PC-9 (cell line): ENCODE results near the gene ARHGAP26. TPM values are rescaled to one million over a fixed set of nuclear protein-coding genes. Genes with fewer than 3 reads are reported as not detected.

Experiments
- BruUV-seq: library from RNA; stranded (reverse); fragments of 400-500 nt; replicated peaks from 2 replicates; lab custom pipeline; 2021; lab: Mats Ljungman, UMichigan
- CTCF ChIA-PET: fragments of 300-600 bp; sonication (Branson Sonifier 250); formaldehyde crosslinking; loops from one replicate; lab custom pipeline; 2022; ENCODE audit warnings: antibody characterized with exemption; lab: Charles Lee
- POLR2A ChIA-PET: fragments of 300-600 bp; sonication (Branson Sonifier 250); formaldehyde crosslinking; loops from one replicate; lab custom pipeline; 2022; ENCODE audit warnings: antibody characterized with exemption; ENCODE audit not compliant: unreplicated experiment; lab: Charles Lee
- DNase-seq, 2 experiments: peaks; one replicate each; pipeline versions ENCODE4 v3.0.0 to v3.0.0-alpha.2; 2015 to 2022; ENCODE audit warnings: mixed read lengths in 1 of 2
- H2AFZ ChIP-seq: fragments of 200-600 bp; sonication (generic); 2 replicates; pipeline ENCODE4 v1.8.1; 2017; ENCODE audit warnings: antibody characterized with exemption
- H3F3A ChIP-seq: fragments of 200-600 bp; sonication (generic); 2 replicates; pipeline ENCODE4 v1.8.1; 2017; ENCODE audit warnings: antibody characterized with exemption, mild to moderate bottlenecking, low read depth; ENCODE audit not compliant: insufficient read depth
- H3K27ac ChIP-seq: fragments of 200-600 bp; sonication (generic); 2 replicates; pipeline ENCODE4 v1.6.1; 2016; ENCODE audit warnings: mixed run types
- H3K27me3 ChIP-seq: fragments of 200-600 bp; sonication (generic); 2 replicates; pipeline ENCODE4 v1.6.1; 2016; ENCODE audit warnings: low read depth, mixed run types; ENCODE audit not compliant: insufficient read depth
- H3K36me3 ChIP-seq: fragments of 200-600 bp; sonication (generic); 2 replicates; pipeline ENCODE4 v1.6.1; 2016; ENCODE audit warnings: low read depth, mixed run types
- H3K4me1 ChIP-seq: fragments of 200-600 bp; sonication (generic); replicated peaks from 2 replicates; pipeline ENCODE4 v1.6.1; 2016; ENCODE audit warnings: mixed run types; ENCODE audit not compliant: insufficient read depth
- H3K4me2 ChIP-seq: fragments of 200-600 bp; sonication (generic); 2 replicates; pipeline ENCODE4 v1.6.1; 2017; ENCODE audit warnings: mixed run types
- H3K4me3 ChIP-seq: fragments of 200-600 bp; sonication (generic); 2 replicates; pipeline ENCODE4 v1.6.1; 2016; ENCODE audit warnings: mixed run types
- H3K79me2 ChIP-seq: fragments of 200-600 bp; sonication (generic); 2 replicates; pipeline ENCODE4 v1.6.1; 2017; ENCODE audit warnings: low read depth, mixed run types
- H3K9me2 ChIP-seq: fragments of 200-600 bp; sonication (generic); 2 replicates; pipeline ENCODE4 v1.8.1; 2017; ENCODE audit warnings: mild to moderate bottlenecking; ENCODE audit not compliant: insufficient read depth
- H3K9me3 ChIP-seq: fragments of 200-600 bp; sonication (generic); 2 replicates; pipeline ENCODE4 v1.8.1; 2016; ENCODE audit warnings: low read depth; ENCODE audit not compliant: insufficient read depth
- H4K20me1 ChIP-seq: fragments of 200-600 bp; sonication (generic); 2 replicates; pipeline ENCODE4 v1.8.1; 2017; ENCODE audit not compliant: insufficient read depth
- EZH2 ChIP-seq: fragments of 200-600 bp; sonication (generic); IDR thresholded peaks from 2 replicates; pipeline ENCODE4 v1.8.0; 2017; ENCODE audit warnings: antibody characterized with exemption, low read depth
- intact Hi-C: fragments of 100-400 bp; cut with micrococcal nuclease; formaldehyde crosslinking; loops from one replicate; pipeline ENCODE4 v1.10.0; 2022; ENCODE audit not compliant: unreplicated experiment
- total RNA-seq: library from RNA; stranded (reverse); gene quantifications from 2 replicates; pipeline ENCODE4 v1.2.3, GENCODE V29; 2021
- TF ChIP-seq, protein P1 (sequence below): fragments of 200-600 bp; sonication (generic); conservative IDR thresholded peaks from 2 replicates; pipeline ENCODE4 v1.6.1; 2017; ENCODE audit warnings: mixed run types, antibody characterized with exemption, mild to moderate bottlenecking, moderate library complexity

The ARHGAP26 gene
- total RNA-seq, 1 experiment from 2014 or later: 29.7 TPM

DNA sequence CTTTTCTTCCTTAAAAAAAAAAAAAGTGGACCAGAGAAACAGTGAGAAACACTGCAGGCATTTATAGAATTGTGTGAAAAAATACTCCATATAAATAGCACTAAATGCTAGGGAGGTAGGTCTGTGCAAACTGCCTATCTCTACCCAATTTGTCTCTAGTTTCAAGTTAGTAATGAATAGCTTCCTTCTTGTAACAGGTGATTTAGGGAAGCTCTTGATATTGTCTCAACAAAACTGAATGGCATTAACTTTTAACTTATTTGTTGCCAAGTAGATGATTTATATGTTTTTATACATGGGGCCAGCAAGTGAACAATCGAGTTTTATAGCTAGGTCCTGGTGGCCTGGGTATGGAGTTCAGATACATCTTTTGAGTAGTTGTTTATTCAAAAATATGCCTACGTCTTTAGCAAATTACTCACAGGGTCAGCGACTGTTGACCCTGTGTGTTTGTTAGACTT, 349.7 kb downstream of the ARHGAP26 start:
- no peak overlapping the region for H3K27ac ChIP-seq
- intact Hi-C loops: no loop called here
- no peaks in the 10 kb centered on the region for H3K27me3 ChIP-seq
- no peaks in the 10 kb centered on the region for H3K36me3 ChIP-seq
- no peaks in the 10 kb centered on the region for H3K4me1 ChIP-seq
- no peaks in the 10 kb centered on the region for H3K79me2 ChIP-seq
- H3K9me3 ChIP-seq: no peaks in the 10 kb centered on the region
- BruUV-seq: no TSS peak
- no peaks in the 10 kb centered on the region for H3K9me2 ChIP-seq
- ChIA-PET CTCF (no interaction called here), POLR2A (interaction anchor here (0.6 kb wide), 1 partner anchor 161 kb away, joined by 3 read pairs; no protein-coding TSS in a partner anchor)
- no peak for DNase-seq
- no peak overlapping the region for H3K4me2 ChIP-seq
- TF ChIP-seq, protein P1, sequence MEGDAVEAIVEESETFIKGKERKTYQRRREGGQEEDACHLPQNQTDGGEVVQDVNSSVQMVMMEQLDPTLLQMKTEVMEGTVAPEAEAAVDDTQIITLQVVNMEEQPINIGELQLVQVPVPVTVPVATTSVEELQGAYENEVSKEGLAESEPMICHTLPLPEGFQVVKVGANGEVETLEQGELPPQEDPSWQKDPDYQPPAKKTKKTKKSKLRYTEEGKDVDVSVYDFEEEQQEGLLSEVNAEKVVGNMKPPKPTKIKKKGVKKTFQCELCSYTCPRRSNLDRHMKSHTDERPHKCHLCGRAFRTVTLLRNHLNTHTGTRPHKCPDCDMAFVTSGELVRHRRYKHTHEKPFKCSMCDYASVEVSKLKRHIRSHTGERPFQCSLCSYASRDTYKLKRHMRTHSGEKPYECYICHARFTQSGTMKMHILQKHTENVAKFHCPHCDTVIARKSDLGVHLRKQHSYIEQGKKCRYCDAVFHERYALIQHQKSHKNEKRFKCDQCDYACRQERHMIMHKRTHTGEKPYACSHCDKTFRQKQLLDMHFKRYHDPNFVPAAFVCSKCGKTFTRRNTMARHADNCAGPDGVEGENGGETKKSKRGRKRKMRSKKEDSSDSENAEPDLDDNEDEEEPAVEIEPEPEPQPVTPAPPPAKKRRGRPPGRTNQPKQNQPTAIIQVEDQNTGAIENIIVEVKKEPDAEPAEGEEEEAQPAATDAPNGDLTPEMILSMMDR: no peak
- no peak for TF ChIP-seq EZH2
- H4K20me1 ChIP-seq: no peaks in the 10 kb centered on the region
- no peaks in the 10 kb centered on the region for H3F3A ChIP-seq
- no peak overlapping the region for H2AFZ ChIP-seq
- H3K4me3 ChIP-seq: no peak overlapping the region

DNA sequence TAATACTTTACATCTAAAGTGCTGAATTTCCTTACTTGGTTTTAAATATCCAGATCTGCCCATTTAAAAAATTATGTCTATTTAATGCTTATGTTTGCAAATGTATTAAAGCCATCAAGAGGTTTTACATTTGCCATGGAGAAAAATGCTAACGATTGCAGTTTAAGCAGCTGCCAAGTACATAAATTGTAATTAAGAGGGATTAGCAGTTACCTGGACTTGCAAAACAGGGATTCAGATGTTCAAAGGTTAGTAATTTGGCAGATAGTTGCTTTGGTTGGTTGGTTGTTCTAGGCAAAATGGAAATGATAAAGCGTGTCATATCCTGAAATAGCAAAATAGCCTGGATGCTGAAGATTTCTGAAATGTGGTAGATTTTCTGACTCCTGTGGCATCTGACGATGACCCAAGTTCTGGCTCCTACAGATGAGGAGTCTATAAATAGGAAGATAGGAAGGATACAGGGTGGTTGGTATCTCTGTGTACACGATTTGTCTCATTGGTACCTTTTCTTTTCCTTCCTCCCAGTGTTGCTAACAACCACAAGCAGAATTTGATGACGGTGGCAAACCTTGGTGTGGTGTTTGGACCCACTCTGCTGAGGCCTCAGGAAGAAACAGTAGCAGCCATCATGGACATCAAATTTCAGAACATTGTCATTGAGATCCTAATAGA, 350.4 kb downstream of the ARHGAP26 start:
- H3K4me1 ChIP-seq: no peaks in the 10 kb centered on the region
- intact Hi-C loops: no loop called here
- CTCF ChIA-PET: no interaction called here
- no peak overlapping the region for H3K4me2 ChIP-seq
- no peak overlapping the region for H3K4me3 ChIP-seq
- no peaks in the 10 kb centered on the region for H3K27me3 ChIP-seq
- no peaks in the 10 kb centered on the region for H3K36me3 ChIP-seq
- no peak overlapping the region for H2AFZ ChIP-seq
- DNase-seq: no peak
- H3K27ac ChIP-seq: no peak overlapping the region
- no peaks in the 10 kb centered on the region for H3K9me3 ChIP-seq
- no peaks in the 10 kb centered on the region for H3F3A ChIP-seq
- BruUV-seq: no TSS peak
- POLR2A ChIA-PET: no interaction called here
- H4K20me1 ChIP-seq: no peaks in the 10 kb centered on the region
- H3K79me2 ChIP-seq: no peaks in the 10 kb centered on the region
- no peak for TF ChIP-seq EZH2
- TF ChIP-seq, protein P1: no peak
- H3K9me2 ChIP-seq: no peaks in the 10 kb centered on the region

- intact Hi-C loops: no loop called here
- no peak for DNase-seq
- Histone ChIP-seq H3K79me2 (no peaks in the 10 kb centered on the region), H3K4me2 (no peak overlapping the region), H3F3A (no peaks in the 10 kb centered on the region), H4K20me1 (no peaks in the 10 kb centered on the region), H3K36me3 (no peaks in the 10 kb centered on the region), H3K4me1 (no peaks in the 10 kb centered on the region), H3K9me2 (no peaks in the 10 kb centered on the region), H3K4me3 (no peak overlapping the region), H3K27me3 (no peaks in the 10 kb centered on the region), H2AFZ (no peak overlapping the region), H3K9me3 (no peaks in the 10 kb centered on the region), H3K27ac (no peak overlapping the region)
- BruUV-seq: no TSS peak
- CTCF ChIA-PET: no interaction called here
- no peak for TF ChIP-seq EZH2
- TF ChIP-seq, protein P1: no peak
- POLR2A ChIA-PET: no interaction called here
Observed at GRCh38 chr5:143121135-143121475, 350.9 kb downstream of the ARHGAP26 start.
